Gastrocnemius medialis (tissue), 4 donors: ENCODE measurements around the gene CES2.

Source experiments
- POLR2A ChIP-seq, 2 donors: fragments of 450-650 bp; IDR thresholded peaks; one replicate each; pipeline ENCODE4 v1.6.1; 2017; ENCODE audit warnings: antibody characterized with exemption in 2 of 2, mild to moderate bottlenecking in 2 of 2, moderate library complexity in 2 of 2
- TF ChIP-seq, protein P1 (sequence below), 5 experiments: fragments of 450-650 bp in 3 of 5; fragments of 200-600 bp in 2 of 5; sonication (generic) in 2 of 5; IDR thresholded peaks in 4 of 5; conservative IDR thresholded peaks in 1 of 5; 1 replicate in 4 of 5; 2 replicates in 1 of 5; pipeline ENCODE4 v1.5.1; 2016 to 2019; ENCODE audit warnings: antibody characterized with exemption in 5 of 5, mild to moderate bottlenecking in 3 of 5, moderate library complexity in 3 of 5

DNA sequence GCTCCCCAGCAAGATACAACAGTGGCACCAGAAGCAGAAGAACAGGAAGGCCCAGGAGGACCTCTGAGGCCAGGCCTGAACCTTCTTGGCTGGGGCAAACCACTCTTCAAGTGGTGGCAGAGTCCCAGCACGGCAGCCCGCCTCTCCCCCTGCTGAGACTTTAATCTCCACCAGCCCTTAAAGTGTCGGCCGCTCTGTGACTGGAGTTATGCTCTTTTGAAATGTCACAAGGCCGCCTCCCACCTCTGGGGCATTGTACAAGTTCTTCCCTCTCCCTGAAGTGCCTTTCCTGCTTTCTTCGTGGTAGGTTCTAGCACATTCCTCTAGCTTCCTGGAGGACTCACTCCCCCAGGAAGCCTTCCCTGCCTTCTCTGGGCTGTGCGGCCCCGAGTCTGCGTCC is 37.7 kb downstream of the CES2 start:
- TF ChIP-seq, protein P1, sequence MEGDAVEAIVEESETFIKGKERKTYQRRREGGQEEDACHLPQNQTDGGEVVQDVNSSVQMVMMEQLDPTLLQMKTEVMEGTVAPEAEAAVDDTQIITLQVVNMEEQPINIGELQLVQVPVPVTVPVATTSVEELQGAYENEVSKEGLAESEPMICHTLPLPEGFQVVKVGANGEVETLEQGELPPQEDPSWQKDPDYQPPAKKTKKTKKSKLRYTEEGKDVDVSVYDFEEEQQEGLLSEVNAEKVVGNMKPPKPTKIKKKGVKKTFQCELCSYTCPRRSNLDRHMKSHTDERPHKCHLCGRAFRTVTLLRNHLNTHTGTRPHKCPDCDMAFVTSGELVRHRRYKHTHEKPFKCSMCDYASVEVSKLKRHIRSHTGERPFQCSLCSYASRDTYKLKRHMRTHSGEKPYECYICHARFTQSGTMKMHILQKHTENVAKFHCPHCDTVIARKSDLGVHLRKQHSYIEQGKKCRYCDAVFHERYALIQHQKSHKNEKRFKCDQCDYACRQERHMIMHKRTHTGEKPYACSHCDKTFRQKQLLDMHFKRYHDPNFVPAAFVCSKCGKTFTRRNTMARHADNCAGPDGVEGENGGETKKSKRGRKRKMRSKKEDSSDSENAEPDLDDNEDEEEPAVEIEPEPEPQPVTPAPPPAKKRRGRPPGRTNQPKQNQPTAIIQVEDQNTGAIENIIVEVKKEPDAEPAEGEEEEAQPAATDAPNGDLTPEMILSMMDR (IDR thresholded peaks at IDR 0.05 in 4 of 5, conservative IDR thresholded peaks at IDR 0.05 in 1 of 5) = no peak
- TF ChIP-seq POLR2A (IDR thresholded peaks at IDR 0.05) = no peak
